ENCODE data around the gene CCND1. TPM values are rescaled to one million over a fixed set of nuclear protein-coding genes. Genes with fewer than 3 reads are reported as not detected.
A peak's percentile ranks its signal among the peaks of the same experiment; 100 is the strongest.

Gene CCND1
- total RNA-seq, 1 donor from 2014 or later, result 112 TPM

DNA sequence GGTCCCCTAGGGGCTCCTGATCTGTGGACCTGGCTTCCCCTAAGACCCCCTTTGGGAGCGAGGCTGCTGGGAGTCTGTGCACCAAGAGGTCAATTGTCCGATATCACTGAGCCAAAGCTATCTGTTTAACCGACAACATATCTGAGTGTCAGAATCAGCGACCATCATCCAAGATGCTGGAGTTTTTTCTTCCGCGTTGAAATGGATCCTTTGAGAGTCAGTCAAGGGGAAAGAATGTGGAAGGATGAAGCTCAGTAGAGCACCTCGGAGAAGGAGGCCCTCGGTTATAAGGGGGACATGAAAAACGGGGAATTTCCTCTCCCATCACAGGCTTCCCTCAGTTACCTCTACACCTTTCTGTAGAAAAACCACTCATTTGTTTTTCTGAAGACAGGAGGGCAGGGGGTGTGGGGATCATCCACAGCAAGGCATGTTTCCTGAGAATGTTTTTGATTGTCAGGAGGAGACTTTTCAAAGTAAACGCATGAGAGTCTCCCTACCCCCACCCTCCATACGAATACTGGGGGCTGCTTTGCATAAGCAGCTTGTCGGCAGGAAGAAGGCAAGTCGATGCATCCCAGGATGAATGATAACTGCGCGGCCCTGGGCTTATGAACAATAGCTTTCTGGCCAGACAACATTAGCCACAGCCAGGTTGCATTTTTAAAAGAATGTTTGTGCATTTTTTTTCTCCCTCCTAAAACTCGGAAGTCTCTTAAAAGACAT, 37.7 kb upstream of the CCND1 start:
- no peak for DNase-seq (ENCODE audit: extremely low spot score in 2 of 2)
- Histone ChIP-seq H3K27me3 (no peaks in the 10 kb centered on the region), H3K27ac (no peak overlapping the region), H3K9me3 (no peaks in the 10 kb centered on the region), H3K4me1 (no peaks in the 10 kb centered on the region), H3K36me3 (no peaks in the 10 kb centered on the region), H3K4me3 (no peak overlapping the region)
- no peak for TF ChIP-seq POLR2AphosphoS5 (IDR thresholded peaks at IDR 0.05; ENCODE audit: insufficient read depth in 1 of 2, low read depth in 1 of 2)
- TF ChIP-seq CTCF (IDR thresholded peaks at IDR 0.05), result no peak
- TF ChIP-seq POLR2A (IDR thresholded peaks at IDR 0.05), result no peak
- intact Hi-C loops (cut with DNase I), result no loop called here

GRCh38 chr11:69604055-69604454, 36.9 kb upstream of the CCND1 start:
- intact Hi-C loops (cut with DNase I), result no loop called here
- no peaks in the 10 kb centered on the region for H3K36me3 ChIP-seq
- no peaks in the 10 kb centered on the region for H3K4me1 ChIP-seq
- no peaks in the 10 kb centered on the region for H3K27me3 ChIP-seq
- no peak for DNase-seq (ENCODE audit: extremely low spot score in 2 of 2)
- no peaks in the 10 kb centered on the region for H3K9me3 ChIP-seq
- no peak overlapping the region for H3K4me3 ChIP-seq
- no peak overlapping the region for H3K27ac ChIP-seq
- no peak for TF ChIP-seq POLR2A (IDR thresholded peaks at IDR 0.05)
- TF ChIP-seq POLR2AphosphoS5 (IDR thresholded peaks at IDR 0.05; ENCODE audit: insufficient read depth in 1 of 2, low read depth in 1 of 2), result no peak
- no peak for TF ChIP-seq CTCF (IDR thresholded peaks at IDR 0.05)

DNA sequence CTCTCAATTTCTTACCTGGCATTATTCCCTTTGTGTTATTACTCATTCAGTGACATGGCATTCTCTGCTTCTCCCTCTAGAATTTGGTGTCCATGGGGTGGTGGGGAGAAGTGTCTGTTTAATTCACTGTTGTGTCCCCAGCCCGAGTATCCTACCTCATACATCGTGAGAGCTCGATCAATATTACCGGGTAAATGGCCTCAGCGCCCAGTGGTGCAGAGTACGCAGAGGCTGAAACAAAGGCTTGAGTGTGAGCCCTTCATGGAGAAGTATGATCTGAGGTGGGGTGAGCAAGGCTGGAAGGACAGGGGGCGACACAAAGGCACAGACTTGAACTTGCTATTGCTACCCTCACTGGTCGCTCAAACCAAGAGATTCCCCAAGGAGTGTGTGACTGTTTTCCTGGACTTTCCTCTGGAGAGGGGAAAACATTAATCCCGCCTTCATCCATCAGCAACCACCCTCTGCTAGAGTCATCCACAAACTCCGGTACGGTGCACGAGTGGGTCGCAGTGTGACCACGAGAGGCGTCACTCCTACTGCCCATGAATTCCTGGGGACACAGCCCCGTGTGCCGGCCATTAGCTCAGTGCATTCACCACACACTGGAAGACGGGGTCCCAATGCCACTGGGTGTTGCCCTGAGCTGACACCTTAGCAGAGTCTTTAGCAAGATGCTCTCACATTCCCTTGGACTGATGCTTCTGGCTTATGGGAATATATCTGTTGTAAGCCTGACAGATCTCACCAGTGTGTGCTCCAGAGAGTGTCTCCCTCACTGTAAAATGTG, 35.0 kb upstream of the CCND1 start:
- Histone ChIP-seq H3K27me3 (no peaks in the 10 kb centered on the region), H3K9me3 (no peaks in the 10 kb centered on the region), H3K36me3 (no peaks in the 10 kb centered on the region), H3K27ac (no peak overlapping the region), H3K4me3 (no peak overlapping the region), H3K4me1 (no peaks in the 10 kb centered on the region)
- TF ChIP-seq POLR2AphosphoS5 (IDR thresholded peaks at IDR 0.05; ENCODE audit: insufficient read depth in 1 of 2, low read depth in 1 of 2) (no peak), POLR2A (IDR thresholded peaks at IDR 0.05) (no peak), CTCF (IDR thresholded peaks at IDR 0.05) (no peak)
- intact Hi-C loops (cut with DNase I), result no loop called here
- peak; percentile 80 to 91 for DNase-seq (ENCODE audit: extremely low spot score in 2 of 2)

- Histone ChIP-seq H3K9me3 (no peaks in the 10 kb centered on the region), H3K36me3 (no peaks in the 10 kb centered on the region), H3K27me3 (no peaks in the 10 kb centered on the region), H3K4me1 (no peaks in the 10 kb centered on the region), H3K4me3 (no peak overlapping the region), H3K27ac (no peak overlapping the region)
- TF ChIP-seq POLR2A (IDR thresholded peaks at IDR 0.05) (no peak), CTCF (IDR thresholded peaks at IDR 0.05) (no peak), POLR2AphosphoS5 (IDR thresholded peaks at IDR 0.05; ENCODE audit: insufficient read depth in 1 of 2, low read depth in 1 of 2) (no peak)
- peak in 1 of 2 donors; percentile 31 for DNase-seq (ENCODE audit: extremely low spot score in 2 of 2)
- intact Hi-C loops (cut with DNase I), result no loop called here
Measured at GRCh38 chr11:69609351-69609750, 31.6 kb upstream of the CCND1 start.

Data from vagina (tissue), 2 donors.